ENCODE data around the gene CACNA2D3. TPM values are rescaled to one million over a fixed set of nuclear protein-coding genes. Genes with fewer than 3 reads are reported as not detected.

The CACNA2D3 gene
- total RNA-seq, 3 donors from 2014 or later, result not detected

DNA sequence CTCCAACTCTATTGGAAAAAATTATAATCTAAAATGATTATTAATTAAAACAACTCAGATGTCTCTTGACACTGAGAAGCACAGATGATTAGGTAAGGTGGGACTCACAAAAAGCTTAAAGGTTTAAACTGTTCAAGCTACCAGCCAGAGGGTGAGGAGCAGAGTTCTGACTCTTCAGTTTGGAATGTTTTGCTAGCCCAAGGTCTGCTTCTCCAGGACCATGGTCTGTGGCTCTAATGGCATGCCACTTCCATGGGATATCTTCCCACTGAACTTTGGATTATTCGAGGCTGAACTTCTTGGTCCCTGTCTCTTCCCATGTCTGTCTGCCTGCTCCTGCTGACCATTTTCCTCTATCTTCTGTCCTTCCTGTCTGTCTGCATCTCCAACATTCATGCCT is 49.2 kb downstream of the CACNA2D3 start:
- Mint-ChIP-seq H3K36me3 (ENCODE audit: insufficient read depth) (no peaks in the 10 kb centered on the region), H3K4me3 (no peak overlapping the region), H3K27me3 (ENCODE audit: low read depth) (no peaks in the 10 kb centered on the region), H3K9me3 (no peaks in the 10 kb centered on the region), H3K4me1 (ENCODE audit: low read depth) (no peaks in the 10 kb centered on the region)
- ATAC-seq (no peak), DNase-seq (no peak)

GRCh38 chr3:54171951-54172350 is 49.6 kb downstream of the CACNA2D3 start:
- H3K36me3 Mint-ChIP-seq (ENCODE audit: insufficient read depth), result no peaks in the 10 kb centered on the region
- no peaks in the 10 kb centered on the region for H3K27me3 Mint-ChIP-seq (ENCODE audit: low read depth)
- H3K4me3 Mint-ChIP-seq, result no peak overlapping the region
- ATAC-seq (no peak), DNase-seq (no peak)
- no peaks in the 10 kb centered on the region for H3K9me3 Mint-ChIP-seq
- H3K4me1 Mint-ChIP-seq (ENCODE audit: low read depth), result no peaks in the 10 kb centered on the region

GRCh38 chr3:54173371-54173770 is 51.0 kb downstream of the CACNA2D3 start:
- Mint-ChIP-seq H3K36me3 (ENCODE audit: insufficient read depth) (no peaks in the 10 kb centered on the region), H3K27me3 (ENCODE audit: low read depth) (no peaks in the 10 kb centered on the region), H3K9me3 (no peaks in the 10 kb centered on the region), H3K4me1 (ENCODE audit: low read depth) (no peaks in the 10 kb centered on the region), H3K4me3 (no peak overlapping the region)
- DNase-seq (no peak), ATAC-seq (no peak)

- no peak for DNase-seq
- no peaks in the 10 kb centered on the region for H3K4me1 Mint-ChIP-seq (ENCODE audit: low read depth)
- no peaks in the 10 kb centered on the region for H3K36me3 Mint-ChIP-seq (ENCODE audit: insufficient read depth)
- no peaks in the 10 kb centered on the region for H3K9me3 Mint-ChIP-seq
- H3K27me3 Mint-ChIP-seq (ENCODE audit: low read depth), result no peaks in the 10 kb centered on the region
- no peak overlapping the region for H3K4me3 Mint-ChIP-seq
- no peak for ATAC-seq
These were observed 53.8 kb downstream of the CACNA2D3 start for GRCh38 chr3:54176106-54176505.

DNA sequence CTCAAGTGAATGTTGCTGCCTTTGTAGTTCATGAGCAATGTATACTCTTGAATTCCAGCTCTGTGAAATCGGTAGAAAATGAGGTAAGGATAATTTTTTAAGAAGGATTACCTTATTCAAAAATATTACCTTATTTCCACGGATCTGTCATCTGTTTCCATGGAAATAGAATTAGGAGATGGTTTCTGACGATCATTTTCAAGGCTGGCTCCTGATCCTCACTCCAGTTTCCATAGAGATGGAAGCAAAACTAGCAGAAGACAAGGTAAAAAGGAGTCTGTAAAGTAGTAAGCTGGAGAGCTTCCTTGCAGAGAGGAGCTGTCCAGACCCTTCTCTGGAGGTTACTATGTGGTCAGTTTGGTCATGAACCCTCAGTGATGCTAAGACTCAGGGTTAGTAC is 55.5 kb downstream of the CACNA2D3 start:
- no peaks in the 10 kb centered on the region for H3K27me3 Mint-ChIP-seq (ENCODE audit: low read depth)
- no peaks in the 10 kb centered on the region for H3K9me3 Mint-ChIP-seq
- H3K4me1 Mint-ChIP-seq (ENCODE audit: low read depth), result no peaks in the 10 kb centered on the region
- no peak overlapping the region for H3K4me3 Mint-ChIP-seq
- no peaks in the 10 kb centered on the region for H3K36me3 Mint-ChIP-seq (ENCODE audit: insufficient read depth)
- DNase-seq (no peak), ATAC-seq (no peak)

GRCh38 chr3:54178376-54178775 is 56.0 kb downstream of the CACNA2D3 start:
- Mint-ChIP-seq H3K4me3 (no peak overlapping the region), H3K4me1 (ENCODE audit: low read depth) (no peaks in the 10 kb centered on the region), H3K27me3 (ENCODE audit: low read depth) (no peaks in the 10 kb centered on the region), H3K36me3 (ENCODE audit: insufficient read depth) (no peaks in the 10 kb centered on the region), H3K9me3 (no peaks in the 10 kb centered on the region)
- ATAC-seq (no peak), DNase-seq (no peak)

GRCh38 chr3:54180921-54181320 is 58.6 kb downstream of the CACNA2D3 start:
- H3K4me1 Mint-ChIP-seq (ENCODE audit: low read depth), result no peaks in the 10 kb centered on the region
- peaks cover 4% of the 10 kb centered on the region for H3K9me3 Mint-ChIP-seq
- no peak overlapping the region for H3K4me3 Mint-ChIP-seq
- ATAC-seq, result no peak
- H3K36me3 Mint-ChIP-seq (ENCODE audit: insufficient read depth), result no peaks in the 10 kb centered on the region
- no peak for DNase-seq
- no peaks in the 10 kb centered on the region for H3K27me3 Mint-ChIP-seq (ENCODE audit: low read depth)

GRCh38 chr3:54182242-54182641 is 59.9 kb downstream of the CACNA2D3 start:
- Mint-ChIP-seq H3K36me3 (ENCODE audit: insufficient read depth) (no peaks in the 10 kb centered on the region), H3K4me1 (ENCODE audit: low read depth) (no peaks in the 10 kb centered on the region), H3K4me3 (no peak overlapping the region), H3K9me3 (peaks cover 7% of the 10 kb centered on the region), H3K27me3 (ENCODE audit: low read depth) (no peaks in the 10 kb centered on the region)
- no peak for DNase-seq
- ATAC-seq, result no peak

DNA sequence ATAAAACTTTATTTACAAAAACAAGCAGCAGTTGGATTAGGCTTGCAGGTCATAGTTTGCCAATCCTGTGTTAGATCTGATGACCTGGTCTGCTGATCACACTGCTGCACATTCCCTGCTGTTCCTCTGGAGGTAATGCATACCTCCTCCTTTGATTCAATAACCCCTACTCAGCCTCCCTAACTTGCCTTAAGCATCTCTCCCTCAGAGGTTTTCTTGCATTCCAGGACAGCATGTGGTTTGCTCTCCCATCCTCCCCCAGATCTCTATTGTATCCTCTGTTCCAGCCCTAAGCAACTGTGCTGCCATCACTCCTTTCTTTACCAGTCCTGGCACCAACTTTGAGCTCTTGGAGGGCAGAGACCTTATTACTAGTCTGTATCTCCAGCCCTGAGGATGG is 63.4 kb downstream of the CACNA2D3 start:
- Mint-ChIP-seq H3K9me3 (peaks cover 7% of the 10 kb centered on the region), H3K4me3 (no peak overlapping the region), H3K4me1 (ENCODE audit: low read depth) (no peaks in the 10 kb centered on the region), H3K36me3 (ENCODE audit: insufficient read depth) (no peaks in the 10 kb centered on the region), H3K27me3 (ENCODE audit: low read depth) (no peaks in the 10 kb centered on the region)
- ATAC-seq (no peak), DNase-seq (no peak)

DNA sequence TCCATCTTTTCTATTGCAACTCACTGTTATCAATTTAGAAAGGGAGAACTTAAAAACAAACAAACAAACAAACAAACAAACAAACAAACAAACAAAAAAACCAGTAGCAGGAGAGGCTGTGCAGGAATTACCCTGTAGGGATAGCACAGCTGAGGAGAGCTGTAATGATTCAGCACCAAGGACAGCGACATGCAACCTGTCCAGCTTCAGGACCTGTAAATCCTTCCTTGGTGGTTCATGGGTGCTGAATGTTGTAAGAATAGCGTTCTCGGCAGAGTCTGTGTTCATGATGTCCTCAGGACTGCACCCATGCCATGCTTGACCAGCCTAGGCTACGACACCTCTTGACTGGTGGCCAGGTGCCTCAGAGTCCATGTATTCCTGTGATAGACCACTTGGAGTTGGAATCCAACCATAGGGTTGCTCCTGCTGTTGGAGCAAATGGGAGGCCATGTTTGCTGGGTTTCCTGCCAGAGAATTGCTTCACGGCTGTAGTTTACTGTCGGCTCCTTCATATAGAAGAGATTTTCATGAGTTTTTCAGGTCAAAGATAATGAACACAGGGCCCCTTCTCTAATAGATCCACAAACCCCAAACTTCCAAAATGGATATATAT is 65.9 kb downstream of the CACNA2D3 start:
- no peak for DNase-seq
- Mint-ChIP-seq H3K36me3 (ENCODE audit: insufficient read depth) (no peaks in the 10 kb centered on the region), H3K4me3 (no peak overlapping the region), H3K9me3 (peaks cover 7% of the 10 kb centered on the region), H3K4me1 (ENCODE audit: low read depth) (no peaks in the 10 kb centered on the region), H3K27me3 (ENCODE audit: low read depth) (no peaks in the 10 kb centered on the region)
- no peak for ATAC-seq

DNA sequence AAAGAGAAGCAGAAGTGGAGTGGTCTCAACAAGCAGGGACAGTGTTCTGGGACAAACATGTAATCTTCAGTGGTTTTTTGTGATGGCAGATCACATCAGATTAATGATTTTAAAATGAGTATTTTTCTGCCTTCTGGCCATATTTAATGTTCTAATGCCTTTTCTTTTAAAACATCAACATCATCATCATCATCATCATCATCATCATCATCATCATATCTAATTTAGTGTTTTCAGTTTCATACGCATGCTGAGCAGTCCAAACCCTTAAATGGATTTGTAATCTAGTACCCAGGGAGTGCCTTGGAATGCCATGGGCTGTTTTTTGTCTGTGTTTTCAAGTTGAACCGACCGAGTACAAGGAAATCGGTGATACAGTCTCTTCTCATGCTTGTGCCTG is 68.9 kb downstream of the CACNA2D3 start:
- H3K4me3 Mint-ChIP-seq, result no peak overlapping the region
- no peaks in the 10 kb centered on the region for H3K36me3 Mint-ChIP-seq (ENCODE audit: insufficient read depth)
- no peaks in the 10 kb centered on the region for H3K4me1 Mint-ChIP-seq (ENCODE audit: low read depth)
- DNase-seq (no peak), ATAC-seq (no peak)
- H3K27me3 Mint-ChIP-seq (ENCODE audit: low read depth), result no peaks in the 10 kb centered on the region
- H3K9me3 Mint-ChIP-seq, result peaks cover under 1% of the 10 kb centered on the region

DNA sequence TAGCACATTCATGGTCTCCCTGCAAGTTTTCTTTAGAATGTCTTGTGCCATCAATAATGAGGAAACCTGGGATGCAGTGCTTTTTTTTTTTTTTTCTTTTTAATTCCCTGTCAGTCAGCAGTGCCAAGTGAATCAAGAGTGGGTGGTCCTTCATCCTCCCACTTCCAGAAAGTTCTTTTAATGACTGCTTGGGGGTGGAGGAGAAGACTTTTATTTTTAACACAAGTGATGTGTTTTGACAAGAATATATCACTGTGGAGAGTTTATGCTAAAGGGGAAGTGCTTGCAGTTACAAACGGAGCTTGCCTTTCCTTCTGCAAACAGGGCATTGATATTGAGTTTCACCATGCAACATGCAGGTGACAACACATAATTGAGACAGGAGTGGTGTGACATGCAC is 69.7 kb downstream of the CACNA2D3 start:
- Mint-ChIP-seq H3K27me3 (ENCODE audit: low read depth) (no peaks in the 10 kb centered on the region), H3K9me3 (no peaks in the 10 kb centered on the region), H3K36me3 (ENCODE audit: insufficient read depth) (no peaks in the 10 kb centered on the region), H3K4me1 (ENCODE audit: low read depth) (no peaks in the 10 kb centered on the region), H3K4me3 (no peak overlapping the region)
- ATAC-seq (no peak), DNase-seq (no peak)

DNA sequence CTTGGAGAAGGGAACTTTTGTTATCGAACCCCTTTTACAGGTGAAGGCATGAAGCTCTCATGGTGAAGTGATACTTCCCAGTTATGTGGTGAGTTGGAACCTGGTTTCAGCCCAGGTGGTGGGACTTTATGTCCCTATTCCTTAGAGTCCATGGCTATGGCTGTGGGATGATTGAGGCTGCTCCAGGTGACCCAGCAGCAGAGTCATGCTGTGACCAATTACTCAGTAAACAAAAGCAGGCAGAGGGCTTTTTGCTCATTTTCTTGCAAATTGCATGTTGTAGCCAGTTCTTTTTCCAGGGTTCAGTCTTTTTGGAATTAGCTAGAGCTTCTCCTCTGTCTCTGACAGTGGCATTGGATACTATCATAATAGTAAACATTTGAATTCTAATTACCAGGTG is 70.7 kb downstream of the CACNA2D3 start:
- Mint-ChIP-seq H3K27me3 (ENCODE audit: low read depth) (no peaks in the 10 kb centered on the region), H3K9me3 (no peaks in the 10 kb centered on the region), H3K36me3 (ENCODE audit: insufficient read depth) (no peaks in the 10 kb centered on the region), H3K4me1 (ENCODE audit: low read depth) (no peaks in the 10 kb centered on the region), H3K4me3 (no peak overlapping the region)
- no peak for DNase-seq
- ATAC-seq, result no peak

GRCh38 chr3:54196360-54196991 is 74.1 kb downstream of the CACNA2D3 start:
- Mint-ChIP-seq H3K9me3 (no peaks in the 10 kb centered on the region), H3K4me1 (ENCODE audit: low read depth) (no peaks in the 10 kb centered on the region), H3K4me3 (no peak overlapping the region), H3K36me3 (ENCODE audit: insufficient read depth) (no peaks in the 10 kb centered on the region), H3K27me3 (ENCODE audit: low read depth) (no peaks in the 10 kb centered on the region)
- DNase-seq (no peak), ATAC-seq (no peak)

GRCh38 chr3:54197509-54197908 is 75.2 kb downstream of the CACNA2D3 start:
- Mint-ChIP-seq H3K27me3 (ENCODE audit: low read depth) (no peaks in the 10 kb centered on the region), H3K4me1 (ENCODE audit: low read depth) (no peaks in the 10 kb centered on the region), H3K9me3 (no peaks in the 10 kb centered on the region), H3K4me3 (no peak overlapping the region), H3K36me3 (ENCODE audit: insufficient read depth) (no peaks in the 10 kb centered on the region)
- ATAC-seq, result no peak
- DNase-seq, result no peak

Data from activated T-cell treated with anti-CD3 and anti-CD28 coated beads, Interleukin-2, amount 50 U/mL, for 4 hours (primary cell).